ENCODE results near the gene RUNDC1.
"Not testable (repeated sequence)": the region's sequence is repeated elsewhere in the genome, so short reads cannot be mapped to it uniquely, and the experiment has no call there.

The RUNDC1 gene

GRCh38 chr17:42991471-42991870 lies 11.1 kb downstream of the RUNDC1 start:
- no peak for DNase-seq (ENCODE audit: low read depth)

- DNase-seq (ENCODE audit: low read depth) = no peak
Observed at GRCh38 chr17:42992872-42993271, 12.5 kb downstream of the RUNDC1 start.

GRCh38 chr17:42993913-42994312 lies 13.5 kb downstream of the RUNDC1 start:
- DNase-seq (ENCODE audit: low read depth) = not testable (repeated sequence)

- no peak for DNase-seq (ENCODE audit: low read depth)
Observed at GRCh38 chr17:42997390-42997983, 17.1 kb downstream of the RUNDC1 start.

- peak; percentile 100 for DNase-seq (ENCODE audit: low read depth)
Observed at GRCh38 chr17:42997984-42998938, 17.9 kb downstream of the RUNDC1 start, which contains the start of gene RPL27. Gene RPL27 (plus strand): TSS chr17:42998419. CDS start chr17:42998751, 332 bp downstream.

GRCh38 chr17:42999003-42999525 lies 18.7 kb downstream of the RUNDC1 start:
- DNase-seq (ENCODE audit: low read depth) = no peak

- not testable (repeated sequence) for DNase-seq (ENCODE audit: low read depth)
Observed at GRCh38 chr17:43000894-43001293, 20.5 kb downstream of the RUNDC1 start.

- DNase-seq (ENCODE audit: low read depth) = peak; percentile 92
Observed at GRCh38 chr17:43003542-43004172, 23.3 kb downstream of the RUNDC1 start.

- peak; percentile 92 for DNase-seq (ENCODE audit: low read depth)
Observed at GRCh38 chr17:43006639-43007551, 26.5 kb downstream of the RUNDC1 start, which contains the start of gene IFI35. Gene IFI35 (plus strand): TSS chr17:43006784. CDS start chr17:43006948, 164 bp downstream.

GRCh38 chr17:43010667-43011308 lies 30.4 kb downstream of the RUNDC1 start:
- DNase-seq (ENCODE audit: low read depth) = no peak

GRCh38 chr17:43011728-43012472 lies 31.5 kb downstream of the RUNDC1 start:
- no peak for DNase-seq (ENCODE audit: low read depth)

GRCh38 chr17:43013296-43013695 lies 32.9 kb downstream of the RUNDC1 start:
- DNase-seq (ENCODE audit: low read depth) = no peak

GRCh38 chr17:43014020-43014648 lies 33.8 kb downstream of the RUNDC1 start:
- DNase-seq (ENCODE audit: low read depth) = no peak

- DNase-seq (ENCODE audit: low read depth) = no peak
Observed at GRCh38 chr17:43014649-43015542, 34.5 kb downstream of the RUNDC1 start.

GRCh38 chr17:43015579-43015978 lies 35.2 kb downstream of the RUNDC1 start:
- no peak for DNase-seq (ENCODE audit: low read depth)

GRCh38 chr17:43016216-43016615 lies 35.9 kb downstream of the RUNDC1 start:
- no peak for DNase-seq (ENCODE audit: low read depth)

- DNase-seq (ENCODE audit: low read depth) = no peak
Observed at GRCh38 chr17:43018008-43018853, 37.9 kb downstream of the RUNDC1 start.
